ENCODE results near the gene IMMP2L.

Gene IMMP2L

DNA sequence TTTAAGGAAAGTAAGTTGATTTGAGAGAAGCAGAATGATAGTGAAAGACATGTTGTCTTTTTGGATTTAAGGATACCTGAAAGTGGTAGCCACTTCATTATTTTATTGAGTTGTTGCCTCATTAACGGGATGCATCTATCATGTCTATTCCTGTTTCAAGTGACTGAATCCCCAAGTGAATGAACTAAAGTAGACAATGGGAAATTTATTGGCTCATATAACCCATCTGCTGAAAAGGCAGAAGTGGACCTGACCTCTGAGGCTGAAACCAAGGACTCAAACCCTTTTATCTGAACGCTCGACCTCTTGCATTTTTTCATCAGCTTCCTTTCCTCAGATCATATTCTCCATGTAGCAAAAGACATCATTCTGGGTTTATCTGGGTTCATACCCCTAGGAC lies 937.0 kb downstream of the IMMP2L start:
- Mint-ChIP-seq H3K27ac (no peak overlapping the region), H3K4me3 (no peak overlapping the region), H3K27me3 (no peaks in the 10 kb centered on the region), H3K4me1 (no peaks in the 10 kb centered on the region), H3K9me3 (no peaks in the 10 kb centered on the region)
- no peak for DNase-seq
- ATAC-seq, result no peak

- H3K4me1 Mint-ChIP-seq, result no peaks in the 10 kb centered on the region
- H3K9me3 Mint-ChIP-seq, result no peaks in the 10 kb centered on the region
- no peak overlapping the region for H3K4me3 Mint-ChIP-seq
- DNase-seq (no peak), ATAC-seq (no peak)
- no peak overlapping the region for H3K27ac Mint-ChIP-seq
- H3K27me3 Mint-ChIP-seq, result no peaks in the 10 kb centered on the region
Measured at GRCh38 chr7:110623436-110623835, 938.9 kb downstream of the IMMP2L start.

DNA sequence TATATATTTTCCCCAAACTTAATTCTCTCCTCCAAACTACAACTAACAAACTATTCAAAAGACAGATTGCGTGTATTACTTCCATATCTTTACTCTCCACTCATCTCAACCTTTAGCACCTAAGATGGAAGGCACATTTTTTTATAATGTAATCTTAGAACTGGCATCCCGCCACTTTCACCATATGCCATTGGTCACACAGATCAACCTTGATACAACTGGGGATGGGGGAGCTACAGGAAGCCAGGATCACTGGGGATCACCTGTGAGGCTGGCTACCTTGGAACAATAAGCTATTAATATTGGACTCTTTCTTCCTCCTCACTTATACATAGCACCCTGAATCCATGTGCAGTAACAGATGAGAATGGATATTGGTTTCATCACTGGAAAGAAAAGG lies 941.0 kb downstream of the IMMP2L start:
- H3K4me3 Mint-ChIP-seq, result no peak overlapping the region
- DNase-seq (no peak), ATAC-seq (no peak)
- H3K4me1 Mint-ChIP-seq, result no peaks in the 10 kb centered on the region
- H3K9me3 Mint-ChIP-seq, result peaks cover 0 to 4% of the 10 kb centered on the region in 2 donors
- H3K27ac Mint-ChIP-seq, result no peak overlapping the region
- no peaks in the 10 kb centered on the region for H3K27me3 Mint-ChIP-seq

DNA sequence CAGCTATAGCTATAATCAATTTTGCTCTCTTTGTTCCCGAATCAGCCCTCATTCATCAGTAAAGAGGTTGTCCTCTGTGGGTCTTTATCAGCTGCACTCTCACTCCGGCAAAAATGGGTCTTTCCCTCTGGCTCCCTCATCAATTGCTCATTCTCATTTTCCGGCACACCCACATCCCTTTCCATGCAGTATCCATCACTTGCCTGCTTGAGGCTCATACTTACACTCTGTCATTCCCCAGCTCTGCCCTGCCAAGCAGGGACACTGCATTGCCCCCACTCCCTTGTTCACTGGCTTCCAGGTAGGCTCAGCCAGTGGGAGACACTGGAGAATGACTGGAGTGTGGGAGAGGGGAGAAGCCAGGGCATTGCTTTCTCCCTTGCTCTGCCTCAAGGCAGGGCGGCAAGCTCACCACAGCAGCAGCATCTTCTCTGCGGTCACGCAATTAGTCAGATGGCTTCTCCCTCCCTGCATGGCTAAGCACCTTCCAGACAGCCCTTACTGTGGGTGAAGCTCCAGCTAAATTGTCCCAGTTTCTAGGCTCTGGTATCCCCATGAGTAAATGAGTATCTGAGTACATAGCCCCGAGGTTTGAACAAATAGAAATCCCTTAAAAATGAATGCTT lies 942.1 kb downstream of the IMMP2L start:
- no peaks in the 10 kb centered on the region for H3K27me3 Mint-ChIP-seq
- no peaks in the 10 kb centered on the region for H3K4me1 Mint-ChIP-seq
- peaks cover 0 to 11% of the 10 kb centered on the region in 2 donors for H3K9me3 Mint-ChIP-seq
- ATAC-seq (no peak), DNase-seq (no peak)
- no peak overlapping the region for H3K4me3 Mint-ChIP-seq
- H3K27ac Mint-ChIP-seq, result no peak overlapping the region
